ENCODE data around the gene PRSS53. TPM values are rescaled to one million over a fixed set of nuclear protein-coding genes. Genes with fewer than 3 reads are reported as not detected.

PRSS53 gene
- total RNA-seq, 4 donors from 2014 or later: 0.63 to 2.2 (median 1.3) TPM

DNA sequence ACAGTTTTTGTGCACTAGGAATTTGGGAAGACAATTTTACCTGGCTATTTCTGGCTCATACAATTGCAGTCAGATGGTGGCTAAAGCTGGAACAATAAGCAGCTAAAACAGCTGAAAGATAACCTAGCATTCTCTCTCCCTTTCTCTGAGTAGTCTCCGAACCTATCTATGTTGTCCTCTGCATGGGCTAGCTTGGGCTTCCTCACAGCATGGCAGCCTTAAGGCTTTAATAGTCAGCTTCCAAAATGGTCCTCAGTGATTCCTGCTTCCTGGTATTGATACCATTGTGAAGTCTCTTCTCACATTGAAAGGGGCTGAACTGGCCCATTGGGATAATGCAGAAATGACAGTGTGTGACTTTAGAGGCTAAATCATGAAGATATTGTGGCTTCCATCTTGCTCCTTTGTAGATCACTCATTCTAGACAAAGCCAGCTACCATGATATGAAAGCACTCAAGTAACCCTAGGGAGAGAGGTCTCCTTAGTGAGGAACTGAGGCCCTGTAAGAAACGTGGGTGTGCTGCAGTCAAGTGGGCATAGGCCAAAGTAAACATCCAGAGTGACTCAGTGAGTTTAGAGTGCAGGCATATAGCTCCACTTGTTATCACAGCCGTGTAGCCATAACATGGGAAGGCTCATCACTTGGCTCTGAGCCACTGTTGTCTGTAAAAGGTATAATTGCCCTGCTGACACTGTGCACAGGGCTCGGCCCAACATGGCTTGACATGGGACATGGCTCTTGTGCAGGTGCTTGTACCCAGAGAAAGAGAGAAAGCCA, 11.3 kb upstream of the PRSS53 start:
- no peak for ATAC-seq (ENCODE audit: low FRiP score)
- TF ChIP-seq, protein P1, sequence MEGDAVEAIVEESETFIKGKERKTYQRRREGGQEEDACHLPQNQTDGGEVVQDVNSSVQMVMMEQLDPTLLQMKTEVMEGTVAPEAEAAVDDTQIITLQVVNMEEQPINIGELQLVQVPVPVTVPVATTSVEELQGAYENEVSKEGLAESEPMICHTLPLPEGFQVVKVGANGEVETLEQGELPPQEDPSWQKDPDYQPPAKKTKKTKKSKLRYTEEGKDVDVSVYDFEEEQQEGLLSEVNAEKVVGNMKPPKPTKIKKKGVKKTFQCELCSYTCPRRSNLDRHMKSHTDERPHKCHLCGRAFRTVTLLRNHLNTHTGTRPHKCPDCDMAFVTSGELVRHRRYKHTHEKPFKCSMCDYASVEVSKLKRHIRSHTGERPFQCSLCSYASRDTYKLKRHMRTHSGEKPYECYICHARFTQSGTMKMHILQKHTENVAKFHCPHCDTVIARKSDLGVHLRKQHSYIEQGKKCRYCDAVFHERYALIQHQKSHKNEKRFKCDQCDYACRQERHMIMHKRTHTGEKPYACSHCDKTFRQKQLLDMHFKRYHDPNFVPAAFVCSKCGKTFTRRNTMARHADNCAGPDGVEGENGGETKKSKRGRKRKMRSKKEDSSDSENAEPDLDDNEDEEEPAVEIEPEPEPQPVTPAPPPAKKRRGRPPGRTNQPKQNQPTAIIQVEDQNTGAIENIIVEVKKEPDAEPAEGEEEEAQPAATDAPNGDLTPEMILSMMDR (IDR thresholded peaks at IDR 0.05): no peak
- DNase-seq (ENCODE audit: low spot score): no peak

DNA sequence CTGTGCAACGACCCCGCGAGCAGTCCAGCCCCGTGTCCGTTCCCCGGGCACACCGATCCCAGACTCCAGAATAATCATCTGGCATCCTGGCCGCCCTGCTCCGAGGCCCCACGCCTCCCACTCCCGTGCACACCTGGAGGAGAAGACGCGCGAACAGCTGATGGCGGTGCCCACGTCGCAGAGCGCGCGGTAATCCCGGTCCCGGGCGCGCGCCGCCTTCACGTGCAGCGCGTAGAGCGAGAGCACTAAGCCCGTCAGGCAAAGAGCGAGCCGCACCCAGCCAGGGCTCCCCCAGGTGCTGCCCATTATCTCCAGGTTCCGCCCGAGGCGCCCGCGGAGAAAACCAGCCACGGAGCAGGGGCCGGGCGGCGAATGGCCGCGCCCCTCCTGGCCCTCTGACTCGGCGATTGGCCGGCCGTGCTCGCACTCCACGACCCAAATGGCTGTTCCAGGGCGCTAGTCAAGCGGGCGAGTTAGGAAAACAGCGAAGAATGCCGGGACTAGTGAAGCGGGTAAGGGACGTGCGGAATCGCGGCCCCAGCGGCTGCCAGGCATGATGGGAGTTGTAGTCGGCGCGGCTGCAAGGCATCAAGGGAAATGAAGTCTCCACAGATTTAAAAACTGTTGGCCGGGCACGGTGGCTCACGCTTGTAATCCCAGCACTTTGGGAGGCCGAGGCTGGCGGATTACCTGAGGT, 5.8 kb upstream of the PRSS53 start, which contains the start of gene VKORC1:
Gene VKORC1, minus strand, starts transcription at position 374 of the 697 bp plus-strand sequence. Its CDS starts 68 bp downstream, at position 306.
- DNase-seq (ENCODE audit: low spot score) (peak; percentile 75), ATAC-seq (ENCODE audit: low FRiP score) (peak; percentile 97)
- TF ChIP-seq, protein P1 (IDR thresholded peaks at IDR 0.05): no peak

DNA sequence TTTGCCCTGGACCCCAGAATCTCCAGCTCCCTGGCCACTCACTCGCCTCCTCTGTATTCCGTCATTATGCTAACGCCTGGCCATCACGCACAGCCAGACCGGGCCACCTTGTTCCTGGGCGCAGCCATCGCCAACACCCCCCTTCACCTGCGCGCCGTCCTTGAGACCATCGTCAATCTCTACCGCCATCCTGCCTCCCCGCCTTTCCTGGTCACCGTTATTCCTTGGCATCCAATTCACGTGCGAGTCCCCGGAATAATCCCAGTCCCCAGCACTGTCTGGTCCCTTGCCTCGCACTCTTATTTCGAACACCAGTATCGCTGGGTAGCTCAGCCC, 5.3 kb upstream of the PRSS53 start:
- TF ChIP-seq, protein P1 (IDR thresholded peaks at IDR 0.05): no peak
- DNase-seq (ENCODE audit: low spot score) (no peak), ATAC-seq (ENCODE audit: low FRiP score) (peak; percentile 28)

DNA sequence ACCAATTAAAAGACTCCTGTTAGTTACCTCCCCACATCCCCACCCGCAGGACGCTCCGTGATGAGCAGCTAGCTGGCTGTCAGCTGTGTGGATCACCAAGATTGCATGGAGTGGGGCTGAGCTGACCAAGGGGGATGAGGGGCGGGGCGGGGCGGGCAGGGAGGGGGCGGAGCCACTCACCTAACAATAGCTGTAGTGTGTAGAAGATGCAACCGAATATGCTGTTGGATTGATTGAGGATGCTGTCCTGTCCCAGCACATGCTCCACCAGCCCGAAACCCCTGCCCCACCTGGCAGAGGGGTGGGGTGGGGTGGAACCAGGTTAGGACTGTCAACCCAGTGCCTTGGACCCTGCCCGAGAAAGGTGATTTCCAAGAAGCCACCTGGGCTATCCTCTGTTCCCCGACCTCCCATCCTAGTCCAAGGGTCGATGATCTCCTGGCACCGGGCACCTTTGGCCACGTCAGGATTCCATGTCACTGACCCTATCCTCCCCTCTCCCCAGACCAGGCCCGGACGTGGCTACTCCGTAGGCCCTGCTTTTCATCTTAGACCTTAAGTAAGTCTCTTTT, 4.5 kb upstream of the PRSS53 start:
- ATAC-seq (ENCODE audit: low FRiP score) (no peak), DNase-seq (ENCODE audit: low spot score) (no peak)
- TF ChIP-seq, protein P1 (IDR thresholded peaks at IDR 0.05): no peak

DNA sequence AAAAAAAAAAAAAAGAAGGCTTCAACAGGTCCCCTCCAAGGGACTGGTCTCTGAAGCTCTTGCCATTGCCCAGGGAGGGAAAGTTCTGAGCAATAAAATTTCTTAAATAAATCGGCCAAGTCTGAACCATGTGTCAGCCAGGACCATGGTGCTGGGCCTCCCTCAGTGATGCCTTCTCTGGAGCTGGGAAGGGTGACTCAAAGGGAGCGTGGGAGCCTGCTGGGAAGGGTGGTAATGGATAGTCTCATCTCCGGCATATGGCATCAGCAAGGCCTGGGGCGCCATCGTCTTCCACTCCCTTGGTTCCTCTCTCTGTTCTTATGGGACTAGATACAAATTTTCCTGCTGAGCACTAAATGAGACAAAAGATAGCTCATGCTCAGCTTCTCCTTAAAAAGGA, 3.6 kb upstream of the PRSS53 start:
- TF ChIP-seq, protein P1 (IDR thresholded peaks at IDR 0.05): no peak
- ATAC-seq (ENCODE audit: low FRiP score) (no peak), DNase-seq (ENCODE audit: low spot score) (no peak)

DNA sequence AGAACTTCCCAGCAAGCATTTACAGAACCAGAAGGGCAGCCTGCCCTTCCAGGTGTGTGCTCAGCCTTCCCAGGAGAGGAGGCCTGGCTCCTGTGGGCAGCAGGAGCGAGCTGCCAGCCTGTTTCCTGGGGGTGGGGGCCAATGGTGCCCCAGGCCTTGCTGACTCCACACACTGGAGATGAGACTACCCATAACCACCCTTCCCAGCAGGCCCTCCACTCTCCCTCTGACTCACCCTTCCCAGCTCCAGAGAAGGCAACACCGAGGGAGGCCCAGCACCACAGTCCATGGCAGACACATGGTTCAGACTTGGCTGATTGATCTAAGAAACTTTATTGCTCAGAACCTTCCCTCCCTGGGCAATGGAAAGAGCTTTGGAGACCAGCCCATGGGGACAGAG, 1.8 kb upstream of the PRSS53 start:
- TF ChIP-seq, protein P1 (IDR thresholded peaks at IDR 0.05): no peak
- DNase-seq (ENCODE audit: low spot score) (no peak), ATAC-seq (ENCODE audit: low FRiP score) (no peak)
